PC-3 (cell line): ENCODE data around the gene MTG1.

ENCODE experiments used
- CTCF ChIP-seq: fragments of 300-600 bp; sonication (generic); conservative IDR thresholded peaks from 2 replicates; pipeline ENCODE4 v1.5.1; 2017; ENCODE audit warnings: antibody characterized with exemption, low read depth, mild to moderate bottlenecking, low read length
- EZH2 ChIP-seq: fragments of 300-600 bp; sonication (generic); IDR thresholded peaks from one replicate; pipeline ENCODE4 v1.6.1; 2017; ENCODE audit warnings: antibody characterized with exemption, mild to moderate bottlenecking, low read length; ENCODE audit not compliant: unreplicated experiment
- EZH2phosphoT487 ChIP-seq: fragments of 300-600 bp; sonication (generic); IDR thresholded peaks from 2 replicates; pipeline ENCODE4 v1.6.1; 2018; ENCODE audit warnings: mild to moderate bottlenecking, antibody characterized with exemption, low read length, borderline replicate concordance

- TF ChIP-seq CTCF (no peak), EZH2phosphoT487 (no peak), EZH2 (no peak)
Observed at GRCh38 chr10:133422807-133423771, 29.1 kb downstream of the MTG1 start.
